ENCODE data around the gene PARP3.
A peak's percentile ranks its signal among the peaks of the same experiment; 100 is the strongest.

DNA sequence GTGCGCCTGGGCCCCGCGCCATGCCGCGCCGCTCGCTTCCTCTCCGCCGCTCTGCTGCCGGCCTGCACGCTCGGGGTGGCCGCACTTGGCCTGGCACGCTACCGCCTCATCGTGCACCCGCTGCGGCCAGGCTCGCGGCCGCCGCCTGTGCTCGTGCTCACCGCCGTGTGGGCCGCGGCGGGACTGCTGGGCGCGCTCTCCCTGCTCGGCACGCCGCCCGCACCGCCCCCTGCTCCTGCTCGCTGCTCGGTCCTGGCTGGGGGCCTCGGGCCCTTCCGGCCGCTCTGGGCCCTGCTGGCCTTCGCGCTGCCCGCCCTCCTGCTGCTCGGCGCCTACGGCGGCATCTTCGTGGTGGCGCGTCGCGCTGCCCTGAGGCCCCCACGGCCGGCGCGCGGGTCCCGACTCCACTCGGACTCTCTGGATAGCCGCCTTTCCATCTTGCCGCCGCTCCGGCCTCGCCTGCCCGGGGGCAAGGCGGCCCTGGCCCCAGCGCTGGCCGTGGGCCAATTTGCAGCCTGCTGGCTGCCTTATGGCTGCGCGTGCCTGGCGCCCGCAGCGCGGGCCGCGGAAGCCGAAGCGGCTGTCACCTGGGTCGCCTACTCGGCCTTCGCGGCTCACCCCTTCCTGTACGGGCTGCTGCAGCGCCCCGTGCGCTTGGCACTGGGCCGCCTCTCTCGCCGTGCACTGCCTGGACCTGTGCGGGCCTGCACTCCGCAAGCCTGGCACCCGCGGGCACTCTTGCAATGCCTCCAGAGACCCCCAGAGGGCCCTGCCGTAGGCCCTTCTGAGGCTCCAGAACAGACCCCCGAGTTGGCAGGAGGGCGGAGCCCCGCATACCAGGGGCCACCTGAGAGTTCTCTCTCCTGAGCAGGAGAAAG, 14.0 kb downstream of the PARP3 start:
- no peak for TF ChIP-seq EZH2 (IDR thresholded peaks at IDR 0.05; ENCODE audit: borderline replicate concordance, low read depth, low read length, severe bottlenecking)
- TF ChIP-seq, protein P1, sequence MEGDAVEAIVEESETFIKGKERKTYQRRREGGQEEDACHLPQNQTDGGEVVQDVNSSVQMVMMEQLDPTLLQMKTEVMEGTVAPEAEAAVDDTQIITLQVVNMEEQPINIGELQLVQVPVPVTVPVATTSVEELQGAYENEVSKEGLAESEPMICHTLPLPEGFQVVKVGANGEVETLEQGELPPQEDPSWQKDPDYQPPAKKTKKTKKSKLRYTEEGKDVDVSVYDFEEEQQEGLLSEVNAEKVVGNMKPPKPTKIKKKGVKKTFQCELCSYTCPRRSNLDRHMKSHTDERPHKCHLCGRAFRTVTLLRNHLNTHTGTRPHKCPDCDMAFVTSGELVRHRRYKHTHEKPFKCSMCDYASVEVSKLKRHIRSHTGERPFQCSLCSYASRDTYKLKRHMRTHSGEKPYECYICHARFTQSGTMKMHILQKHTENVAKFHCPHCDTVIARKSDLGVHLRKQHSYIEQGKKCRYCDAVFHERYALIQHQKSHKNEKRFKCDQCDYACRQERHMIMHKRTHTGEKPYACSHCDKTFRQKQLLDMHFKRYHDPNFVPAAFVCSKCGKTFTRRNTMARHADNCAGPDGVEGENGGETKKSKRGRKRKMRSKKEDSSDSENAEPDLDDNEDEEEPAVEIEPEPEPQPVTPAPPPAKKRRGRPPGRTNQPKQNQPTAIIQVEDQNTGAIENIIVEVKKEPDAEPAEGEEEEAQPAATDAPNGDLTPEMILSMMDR (IDR thresholded peaks at IDR 0.05; ENCODE audit: borderline replicate concordance, extremely low read depth, low read length, poor library complexity, severe bottlenecking) = peak; percentile 25
